Upper lobe of left lung (tissue), 6 donors: ENCODE measurements around the gene WDR41. TPM values are rescaled to one million over a fixed set of nuclear protein-coding genes. Genes with fewer than 3 reads are reported as not detected.

Source experiments
- ATAC-seq, 2 donors: fragments of 200-7000 bp; cut with Tn5 transposase; one replicate each; pipeline ENCODE4 v1.9.1; 2022; ENCODE audit warnings: mild to moderate bottlenecking in 2 of 2, moderate library complexity in 2 of 2; ENCODE audit not compliant: low FRiP score in 2 of 2
- DNase-seq, 2 donors: peaks; one replicate each; pipeline ENCODE4 v3.0.0-alpha.2; 2019 to 2020
- H3K27ac ChIP-seq, 4 donors: fragments of 200-600 bp; sonication (generic); one replicate each; pipeline ENCODE4 v1.5.1; 2016 to 2019
- H3K27me3 ChIP-seq, 4 donors: fragments of 200-600 bp; sonication (generic); one replicate each; pipeline ENCODE4 v1.5.1; 2017 to 2019
- H3K36me3 ChIP-seq, 4 donors: fragments of 200-600 bp; sonication (generic); one replicate each; pipeline ENCODE4 v1.5.1; 2016 to 2019
- H3K4me1 ChIP-seq, 4 donors: fragments of 200-600 bp; sonication (generic); one replicate each; pipeline ENCODE4 v1.5.1; 2018 to 2019
- H3K4me3 ChIP-seq, 4 donors: fragments of 200-600 bp; sonication (generic); one replicate each; pipeline ENCODE4 v1.5.1; 2017 to 2019; ENCODE audit warnings: mild to moderate bottlenecking in 2 of 4, moderate library complexity in 1 of 4
- H3K9me3 ChIP-seq, 4 donors: fragments of 200-600 bp; sonication (generic); one replicate each; pipeline ENCODE4 v1.5.1; 2018 to 2019
- EP300 ChIP-seq, 4 donors: sonication (generic); formaldehyde crosslinking; IDR thresholded peaks; one replicate each; pipeline ENCODE4 v1.5.1; 2017; ENCODE audit warnings: antibody characterized with exemption in 4 of 4, control low read depth in 2 of 4
- POLR2A ChIP-seq, 4 donors: fragments of 450-650 bp; IDR thresholded peaks; one replicate each; pipeline ENCODE4 v1.5.1; 2016 to 2017; ENCODE audit warnings: antibody characterized with exemption in 4 of 4, mild to moderate bottlenecking in 2 of 4
- POLR2AphosphoS5 ChIP-seq, 2 donors: sonication (generic); formaldehyde crosslinking; IDR thresholded peaks; one replicate each; pipeline ENCODE4 v1.5.1; 2017; ENCODE audit warnings: antibody characterized with exemption in 2 of 2
- WGBS, 2 donors: methylation state at CpG; one replicate each; pipeline ENCODE4 v1.1.5; 2017 to 2018; 5-methylcytosine and 5-hydroxymethylcytosine counted together
- total RNA-seq, 6 donors: library from RNA; depleted of rRNA in 4 of 6; stranded (reverse); fragments of >200 nt in 4 of 6; gene quantifications; one replicate each; pipeline versions ENCODE4 v1.1.0 to v1.2.1, GENCODE V29; 2016 to 2021
- TF ChIP-seq, protein P1 (sequence below), 6 experiments: fragments of 450-650 bp in 4 of 6; fragments of 200-600 bp in 2 of 6; sonication (generic) in 2 of 6; IDR thresholded peaks; one replicate each; pipeline ENCODE4 v1.5.1; 2016 to 2019; ENCODE audit warnings: antibody characterized with exemption in 6 of 6
- donor health status: DM: no; HTN: no; CAD: no; lungs with moderate emphysema.
- donor health status: DM: no; HTN: yes; CAD: no; lungs with severe emphysema.

The WDR41 gene
- total RNA-seq, 6 donors from 2014 or later = 13.9 to 69.9 (median 36.6) TPM

DNA sequence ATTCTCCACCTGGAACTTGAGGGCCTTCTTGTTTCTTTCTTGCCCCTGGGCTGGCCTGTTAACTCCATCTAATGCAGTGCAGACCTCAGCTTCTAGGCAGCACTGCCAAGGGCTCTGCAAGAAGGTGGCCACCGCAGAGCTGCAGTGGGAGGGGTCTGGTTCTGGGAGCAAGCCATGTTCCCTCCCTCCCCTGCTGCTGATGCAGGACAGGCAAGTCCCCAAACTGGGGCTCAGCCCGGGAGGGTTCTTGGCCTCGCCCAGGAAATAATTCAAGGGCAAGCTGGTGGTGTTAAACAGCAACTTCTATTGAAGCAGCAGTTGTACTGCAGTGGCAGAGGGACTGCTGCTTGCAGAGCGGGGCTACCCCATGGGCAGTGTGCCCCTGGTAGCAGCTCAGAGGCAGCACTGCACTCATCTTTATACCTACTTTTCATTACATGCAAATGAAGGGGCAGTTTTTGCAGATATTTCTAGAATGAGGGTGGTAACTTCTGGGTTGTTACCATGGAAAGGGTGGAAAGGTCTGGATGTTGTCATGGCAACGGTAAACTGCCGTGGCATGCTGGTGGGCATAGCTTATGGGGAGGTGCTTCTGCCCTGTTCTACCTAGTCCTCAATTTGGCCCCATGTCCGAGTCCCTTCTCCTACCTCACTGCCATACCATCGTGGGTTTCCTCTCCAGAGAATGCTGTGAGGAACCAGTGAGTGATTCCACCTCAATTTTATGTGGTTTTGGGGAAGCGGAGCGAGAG is 82.1 kb downstream of the WDR41 start:
- Histone ChIP-seq H3K36me3 (peaks cover 0 to 8% (median 0%) of the 10 kb centered on the region in 4 donors), H3K4me1 (no peaks in the 10 kb centered on the region), H3K27ac (no peak overlapping the region), H3K4me3 (no peak overlapping the region), H3K9me3 (no peaks in the 10 kb centered on the region), H3K27me3 (no peaks in the 10 kb centered on the region)
- ATAC-seq = no peak
- WGBS, 2 donors = 81 to 86% methylated on average over 7 to 10 of the region's 10 CpGs
- no peak for TF ChIP-seq POLR2AphosphoS5 (IDR thresholded peaks at IDR 0.05)
- DNase-seq = no peak

DNA sequence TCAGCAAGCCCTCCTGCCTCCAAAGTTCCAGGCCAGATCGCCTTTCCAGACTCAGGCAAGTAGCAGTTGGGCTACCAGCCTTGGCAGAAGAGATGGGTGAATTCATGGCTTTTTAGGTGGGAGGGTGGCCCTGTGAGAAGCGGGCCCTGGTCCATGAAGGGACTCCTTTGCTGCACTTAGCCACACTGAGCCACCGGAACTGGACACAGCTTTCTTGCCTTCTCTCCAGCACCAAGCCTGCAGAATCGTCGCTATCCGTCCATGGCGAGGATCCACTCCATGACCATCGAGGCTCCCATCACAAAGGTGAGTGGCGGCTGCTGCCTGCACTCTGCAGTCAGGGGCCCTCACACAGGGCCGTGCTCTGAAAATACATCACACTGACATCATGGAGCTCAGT is 85.0 kb downstream of the WDR41 start:
- Histone ChIP-seq H3K36me3 (peaks cover 0 to 8% (median 0%) of the 10 kb centered on the region in 4 donors), H3K4me3 (no peak overlapping the region), H3K27ac (no peak overlapping the region), H3K4me1 (no peaks in the 10 kb centered on the region), H3K27me3 (no peaks in the 10 kb centered on the region), H3K9me3 (no peaks in the 10 kb centered on the region)
- DNase-seq = no peak
- WGBS, 2 donors = 96 to 99% methylated on average over 8 to 10 of the region's 10 CpGs
- TF ChIP-seq EP300 (IDR thresholded peaks at IDR 0.05) = no peak
- no peak for TF ChIP-seq POLR2AphosphoS5 (IDR thresholded peaks at IDR 0.05)
- TF ChIP-seq, protein P1, sequence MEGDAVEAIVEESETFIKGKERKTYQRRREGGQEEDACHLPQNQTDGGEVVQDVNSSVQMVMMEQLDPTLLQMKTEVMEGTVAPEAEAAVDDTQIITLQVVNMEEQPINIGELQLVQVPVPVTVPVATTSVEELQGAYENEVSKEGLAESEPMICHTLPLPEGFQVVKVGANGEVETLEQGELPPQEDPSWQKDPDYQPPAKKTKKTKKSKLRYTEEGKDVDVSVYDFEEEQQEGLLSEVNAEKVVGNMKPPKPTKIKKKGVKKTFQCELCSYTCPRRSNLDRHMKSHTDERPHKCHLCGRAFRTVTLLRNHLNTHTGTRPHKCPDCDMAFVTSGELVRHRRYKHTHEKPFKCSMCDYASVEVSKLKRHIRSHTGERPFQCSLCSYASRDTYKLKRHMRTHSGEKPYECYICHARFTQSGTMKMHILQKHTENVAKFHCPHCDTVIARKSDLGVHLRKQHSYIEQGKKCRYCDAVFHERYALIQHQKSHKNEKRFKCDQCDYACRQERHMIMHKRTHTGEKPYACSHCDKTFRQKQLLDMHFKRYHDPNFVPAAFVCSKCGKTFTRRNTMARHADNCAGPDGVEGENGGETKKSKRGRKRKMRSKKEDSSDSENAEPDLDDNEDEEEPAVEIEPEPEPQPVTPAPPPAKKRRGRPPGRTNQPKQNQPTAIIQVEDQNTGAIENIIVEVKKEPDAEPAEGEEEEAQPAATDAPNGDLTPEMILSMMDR (IDR thresholded peaks at IDR 0.05) = no peak
- no peak for TF ChIP-seq POLR2A (IDR thresholded peaks at IDR 0.05)
- ATAC-seq = no peak

DNA sequence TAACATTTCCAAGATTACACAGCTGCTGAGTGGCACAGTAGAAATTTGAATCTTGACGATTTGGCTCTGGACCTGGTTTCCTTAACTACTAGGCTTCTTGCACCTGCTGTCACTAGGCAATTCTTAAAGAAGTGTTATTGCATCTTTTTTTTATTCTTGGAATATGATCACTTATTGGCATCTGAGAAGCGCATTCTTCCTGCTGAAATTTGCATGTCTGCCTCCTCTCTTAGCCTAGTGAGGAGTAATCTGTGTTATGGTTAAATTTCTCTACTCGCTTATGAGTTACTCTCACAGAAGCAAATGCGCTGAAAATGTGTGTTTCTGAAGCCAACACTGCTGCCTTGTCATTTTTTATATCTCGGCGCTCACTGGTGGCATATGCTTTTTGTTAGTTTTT is 89.3 kb downstream of the WDR41 start:
- Histone ChIP-seq H3K27me3 (no peaks in the 10 kb centered on the region), H3K27ac (no peak overlapping the region), H3K4me1 (no peaks in the 10 kb centered on the region), H3K9me3 (no peaks in the 10 kb centered on the region), H3K4me3 (no peak overlapping the region), H3K36me3 (peaks cover 0 to 8% (median 0%) of the 10 kb centered on the region in 4 donors)
- TF ChIP-seq, protein P1 (IDR thresholded peaks at IDR 0.05) = no peak
- TF ChIP-seq POLR2A (IDR thresholded peaks at IDR 0.05) (no peak), EP300 (IDR thresholded peaks at IDR 0.05) (no peak), POLR2AphosphoS5 (IDR thresholded peaks at IDR 0.05) (no peak)
- DNase-seq (no peak), ATAC-seq (no peak)
- WGBS, 2 donors = 90 to 93% methylated on average over 6 of the region's 6 CpGs

DNA sequence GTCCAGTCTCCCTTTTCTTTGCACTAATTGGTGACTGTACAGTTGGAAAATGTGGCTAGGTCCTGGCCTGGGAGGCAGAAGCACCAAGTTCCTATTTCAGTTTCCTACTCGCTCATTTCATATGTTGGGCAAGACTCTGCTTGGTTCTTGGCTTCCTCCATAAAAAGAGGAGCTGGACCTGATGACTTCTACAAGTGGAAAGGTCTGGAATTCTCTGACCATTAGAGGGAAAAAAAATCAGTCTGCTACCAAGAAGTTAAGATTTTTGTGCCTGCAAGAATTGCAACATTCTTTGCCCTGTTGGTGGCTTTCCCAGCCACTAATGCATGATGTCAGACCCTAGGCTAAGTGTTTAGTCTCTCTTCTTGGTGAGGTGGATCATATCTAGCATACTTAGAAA is 91.5 kb downstream of the WDR41 start:
- peak in 1 of 2 donors; percentile 67 for ATAC-seq
- H3K4me1 ChIP-seq = no peaks in the 10 kb centered on the region

DNA sequence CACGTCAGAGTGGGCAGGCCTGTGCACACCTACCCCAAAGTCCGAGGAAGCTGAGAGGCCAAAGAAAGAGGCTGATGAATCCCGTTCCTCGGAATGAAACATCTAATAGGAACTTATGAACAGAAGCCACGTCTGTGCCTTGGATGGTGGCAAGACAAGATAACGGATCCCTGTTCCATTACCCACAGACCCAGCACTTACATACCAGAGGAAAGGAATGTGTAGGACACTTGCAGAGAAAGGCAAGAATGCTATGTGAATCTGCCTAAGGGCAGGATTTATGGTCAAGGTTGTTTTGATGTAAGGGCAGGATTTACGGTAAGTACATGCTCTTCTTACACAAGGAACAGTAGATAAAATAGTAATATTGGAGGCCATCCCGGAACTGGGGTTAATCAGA is 93.2 kb downstream of the WDR41 start:
- no peaks in the 10 kb centered on the region for H3K27me3 ChIP-seq
- no peaks in the 10 kb centered on the region for H3K9me3 ChIP-seq
- no peaks in the 10 kb centered on the region for H3K4me1 ChIP-seq
- DNase-seq (no peak), ATAC-seq (no peak)
- no peaks in the 10 kb centered on the region for H3K36me3 ChIP-seq
- WGBS, 2 donors = 85 to 94% methylated on average over 8 of the region's 8 CpGs
- no peak overlapping the region for H3K27ac ChIP-seq
- TF ChIP-seq POLR2A (IDR thresholded peaks at IDR 0.05) = no peak
- no peak for TF ChIP-seq POLR2AphosphoS5 (IDR thresholded peaks at IDR 0.05)
- TF ChIP-seq, protein P1 (IDR thresholded peaks at IDR 0.05) = no peak
- no peak for TF ChIP-seq EP300 (IDR thresholded peaks at IDR 0.05)
- no peak overlapping the region for H3K4me3 ChIP-seq

More for the DNA sequence above, 91.5 kb downstream of the WDR41 start:
- H3K9me3 ChIP-seq = no peaks in the 10 kb centered on the region
- no peak overlapping the region for H3K4me3 ChIP-seq
- H3K36me3 ChIP-seq = no peaks in the 10 kb centered on the region
- 80 to 86% methylated on average over 1 of the region's 1 CpG for WGBS, 2 donors
- H3K27me3 ChIP-seq = no peaks in the 10 kb centered on the region
- TF ChIP-seq POLR2AphosphoS5 (IDR thresholded peaks at IDR 0.05) = no peak
- TF ChIP-seq, protein P1 (IDR thresholded peaks at IDR 0.05) = no peak
- DNase-seq = no peak
- no peak overlapping the region for H3K27ac ChIP-seq
